ENCODE results near the gene CAMK1D.

DNA sequence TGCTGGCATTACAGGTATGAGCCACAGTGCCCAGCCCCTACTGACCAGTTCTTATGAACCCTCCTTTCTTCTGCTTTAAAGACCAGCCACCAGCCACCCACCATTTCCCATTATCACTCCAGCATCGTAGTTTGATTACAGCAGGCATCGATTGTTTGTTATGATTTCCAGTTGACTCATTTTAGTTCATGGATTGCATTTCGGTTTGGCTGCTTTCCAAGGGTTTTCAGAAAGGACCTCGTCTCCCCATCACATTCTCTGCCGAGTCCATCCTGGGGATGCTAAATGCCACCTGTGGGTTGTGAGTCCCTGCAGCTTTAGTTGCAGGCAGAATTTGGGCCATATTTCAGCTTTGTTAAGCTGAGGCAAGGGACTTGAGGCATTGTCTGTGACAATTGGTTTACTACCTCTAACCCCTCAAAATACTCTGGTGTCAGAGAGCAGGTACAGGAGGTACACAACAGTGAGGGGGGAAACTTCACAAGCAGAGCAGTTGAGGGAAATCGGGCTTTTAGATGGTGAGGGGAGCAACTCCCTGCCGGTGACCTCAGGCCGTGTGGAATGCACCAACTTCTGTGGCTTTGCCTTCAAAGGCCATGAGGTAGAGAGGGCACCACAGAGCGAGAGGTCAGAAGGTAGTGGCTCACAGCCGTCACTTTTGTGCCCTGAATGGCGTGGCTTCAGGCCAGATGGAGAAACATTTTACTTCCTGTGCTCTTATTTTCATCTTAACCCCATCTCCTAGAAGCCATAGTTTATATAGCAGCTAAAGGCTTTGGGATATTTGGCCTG, 448.3 kb downstream of the CAMK1D start:
- no peak for TF ChIP-seq EZH2 (IDR thresholded peaks at IDR 0.05; ENCODE audit: low read depth)
- TF ChIP-seq, protein P1, sequence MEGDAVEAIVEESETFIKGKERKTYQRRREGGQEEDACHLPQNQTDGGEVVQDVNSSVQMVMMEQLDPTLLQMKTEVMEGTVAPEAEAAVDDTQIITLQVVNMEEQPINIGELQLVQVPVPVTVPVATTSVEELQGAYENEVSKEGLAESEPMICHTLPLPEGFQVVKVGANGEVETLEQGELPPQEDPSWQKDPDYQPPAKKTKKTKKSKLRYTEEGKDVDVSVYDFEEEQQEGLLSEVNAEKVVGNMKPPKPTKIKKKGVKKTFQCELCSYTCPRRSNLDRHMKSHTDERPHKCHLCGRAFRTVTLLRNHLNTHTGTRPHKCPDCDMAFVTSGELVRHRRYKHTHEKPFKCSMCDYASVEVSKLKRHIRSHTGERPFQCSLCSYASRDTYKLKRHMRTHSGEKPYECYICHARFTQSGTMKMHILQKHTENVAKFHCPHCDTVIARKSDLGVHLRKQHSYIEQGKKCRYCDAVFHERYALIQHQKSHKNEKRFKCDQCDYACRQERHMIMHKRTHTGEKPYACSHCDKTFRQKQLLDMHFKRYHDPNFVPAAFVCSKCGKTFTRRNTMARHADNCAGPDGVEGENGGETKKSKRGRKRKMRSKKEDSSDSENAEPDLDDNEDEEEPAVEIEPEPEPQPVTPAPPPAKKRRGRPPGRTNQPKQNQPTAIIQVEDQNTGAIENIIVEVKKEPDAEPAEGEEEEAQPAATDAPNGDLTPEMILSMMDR (conservative IDR thresholded peaks at IDR 0.05) = no peak

All from PC-9 (cell line).